Measurements from ENCODE around the gene VGLL4.

GRCh38 chr3:11606090-11606784 lies 37.5 kb downstream of the VGLL4 start:
- TF ChIP-seq POLR2A (IDR thresholded peaks at IDR 0.05; ENCODE audit: low read depth, low read length) = no peak
- TF ChIP-seq, protein P1, sequence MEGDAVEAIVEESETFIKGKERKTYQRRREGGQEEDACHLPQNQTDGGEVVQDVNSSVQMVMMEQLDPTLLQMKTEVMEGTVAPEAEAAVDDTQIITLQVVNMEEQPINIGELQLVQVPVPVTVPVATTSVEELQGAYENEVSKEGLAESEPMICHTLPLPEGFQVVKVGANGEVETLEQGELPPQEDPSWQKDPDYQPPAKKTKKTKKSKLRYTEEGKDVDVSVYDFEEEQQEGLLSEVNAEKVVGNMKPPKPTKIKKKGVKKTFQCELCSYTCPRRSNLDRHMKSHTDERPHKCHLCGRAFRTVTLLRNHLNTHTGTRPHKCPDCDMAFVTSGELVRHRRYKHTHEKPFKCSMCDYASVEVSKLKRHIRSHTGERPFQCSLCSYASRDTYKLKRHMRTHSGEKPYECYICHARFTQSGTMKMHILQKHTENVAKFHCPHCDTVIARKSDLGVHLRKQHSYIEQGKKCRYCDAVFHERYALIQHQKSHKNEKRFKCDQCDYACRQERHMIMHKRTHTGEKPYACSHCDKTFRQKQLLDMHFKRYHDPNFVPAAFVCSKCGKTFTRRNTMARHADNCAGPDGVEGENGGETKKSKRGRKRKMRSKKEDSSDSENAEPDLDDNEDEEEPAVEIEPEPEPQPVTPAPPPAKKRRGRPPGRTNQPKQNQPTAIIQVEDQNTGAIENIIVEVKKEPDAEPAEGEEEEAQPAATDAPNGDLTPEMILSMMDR (conservative IDR thresholded peaks at IDR 0.05; ENCODE audit: low read depth, low read length) = no peak
- TF ChIP-seq ELK1 (IDR thresholded peaks at IDR 0.05; ENCODE audit: borderline replicate concordance, low read depth, low read length) = no peak
- TF ChIP-seq BHLHE40 (IDR thresholded peaks at IDR 0.05; ENCODE audit: low read depth, low read length) = no peak
- no peak for TF ChIP-seq RCOR1 (IDR thresholded peaks at IDR 0.05; ENCODE audit: insufficient replicate concordance, low read length)

Data from IMR-90 (cell line).